Activated T-helper 1 cell treated with Interleukin-2 at 50 U/mL for 16 hours (primary cell): Measurements from ENCODE around the gene CATSPER1.

Experiments
- DNase-seq: peaks from one replicate; pipeline ENCODE4 v3.0.0-alpha.2; 2020; ENCODE audit warnings: low read depth

CATSPER1 gene

GRCh38 chr11:66002648-66003225 is 23.5 kb downstream of the CATSPER1 start:
- peak; percentile 63 for DNase-seq

DNA sequence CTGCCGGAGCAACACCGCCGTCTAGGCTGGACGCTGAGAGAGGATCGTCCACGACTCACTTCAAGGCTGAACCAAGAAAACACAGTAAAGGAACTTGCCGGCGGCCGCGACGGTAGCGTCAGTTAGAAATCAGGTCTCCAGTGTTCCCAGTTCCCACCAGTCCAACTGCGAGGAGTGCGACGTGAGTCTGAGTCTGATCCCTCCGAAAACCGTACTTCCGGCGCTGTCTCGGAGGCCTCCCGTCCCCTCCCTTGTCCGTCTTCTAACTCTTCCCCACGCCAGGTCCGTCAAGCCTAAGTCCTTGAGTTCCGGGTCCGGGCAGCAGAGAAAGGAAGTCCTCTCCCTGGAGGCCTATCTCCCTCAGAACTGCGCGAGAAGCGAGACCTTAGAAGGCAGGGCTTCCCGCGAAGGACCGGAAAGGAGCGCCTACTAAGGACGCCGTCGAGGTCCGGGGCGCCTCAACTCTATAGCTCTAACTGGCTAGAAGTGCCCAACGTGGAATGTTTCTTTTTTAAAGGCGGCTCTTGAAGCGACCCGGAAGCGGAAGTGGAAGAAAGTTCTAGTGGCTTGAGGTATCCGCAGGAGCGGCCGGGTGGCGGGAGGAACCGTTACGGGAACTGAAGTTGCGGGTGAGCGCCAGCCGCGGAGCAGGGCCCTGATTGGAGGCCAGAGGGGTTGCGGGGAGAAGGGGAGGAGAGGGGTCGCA is 24.2 kb downstream of the CATSPER1 start, which contains the start of the genes BANF1 and EIF1AD:
BANF1 (plus strand) TSS at position 562 of the 706 bp plus-strand sequence. CDS start 748 bp downstream, outside the sequence.
EIF1AD (minus strand) TSS at position 216 of the 706 bp plus-strand sequence. CDS start 1,768 bp downstream, outside the sequence.
- DNase-seq, result peak; percentile 88

DNA sequence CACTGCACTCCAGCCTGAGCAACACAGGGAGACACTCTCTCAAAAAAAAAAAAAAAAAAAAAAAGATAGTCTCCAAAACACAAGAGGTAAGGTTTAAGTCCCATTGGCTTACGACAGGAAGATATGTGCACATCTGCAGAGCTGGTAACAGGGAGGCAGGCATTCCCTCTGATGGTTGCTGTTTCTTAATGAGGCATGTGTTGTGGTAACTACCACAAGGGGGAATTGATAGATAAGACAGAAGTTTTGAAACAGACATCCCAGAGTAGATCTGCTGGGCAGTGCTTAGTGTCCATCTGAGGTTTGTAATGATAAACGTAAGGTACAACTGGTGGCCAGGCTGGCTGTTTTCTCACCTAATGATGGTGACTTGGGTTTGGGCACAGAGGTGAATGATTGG is 29.0 kb downstream of the CATSPER1 start:
- DNase-seq, result no peak

- no peak for DNase-seq
Measured at GRCh38 chr11:65992056-65992455, 34.2 kb downstream of the CATSPER1 start.

DNA sequence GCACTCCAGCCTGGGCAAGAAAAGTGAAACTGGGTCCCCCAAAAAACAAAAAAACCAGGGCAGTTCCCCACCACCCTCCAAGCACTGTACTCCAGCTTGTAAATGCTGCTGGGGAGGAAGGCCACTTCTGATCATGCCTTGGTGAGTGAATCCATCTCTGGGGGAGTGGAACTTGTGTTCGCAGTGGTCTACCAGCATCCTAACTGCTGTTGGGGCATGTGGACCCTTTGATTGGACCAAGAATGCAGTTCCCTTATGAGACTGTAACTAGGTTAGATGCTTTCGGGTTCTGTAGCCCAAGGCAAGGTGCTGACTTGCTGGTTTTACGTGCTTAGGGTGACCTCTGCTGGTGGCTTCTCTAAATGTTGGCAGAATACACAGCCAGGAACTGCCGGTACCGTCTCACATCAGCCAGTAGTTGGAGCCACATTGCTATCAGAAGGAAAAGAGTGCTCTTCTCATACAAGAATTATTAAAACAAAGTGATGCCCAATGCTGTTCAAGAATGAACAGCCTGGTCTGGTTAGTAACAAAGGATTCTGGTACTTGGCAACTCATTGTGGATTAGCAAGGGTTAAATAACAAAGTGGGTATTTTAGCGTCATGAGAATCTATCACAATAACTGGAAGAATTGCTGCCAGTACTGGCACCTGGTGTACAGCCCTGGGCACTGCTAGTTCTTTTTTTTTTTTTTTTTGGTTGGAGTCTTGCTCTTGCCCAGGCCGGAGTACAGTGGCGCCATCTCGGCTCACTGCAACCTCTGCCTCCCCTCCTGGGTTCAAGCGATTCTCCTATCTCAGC is 37.3 kb downstream of the CATSPER1 start:
- peak; percentile 80 for DNase-seq

DNA sequence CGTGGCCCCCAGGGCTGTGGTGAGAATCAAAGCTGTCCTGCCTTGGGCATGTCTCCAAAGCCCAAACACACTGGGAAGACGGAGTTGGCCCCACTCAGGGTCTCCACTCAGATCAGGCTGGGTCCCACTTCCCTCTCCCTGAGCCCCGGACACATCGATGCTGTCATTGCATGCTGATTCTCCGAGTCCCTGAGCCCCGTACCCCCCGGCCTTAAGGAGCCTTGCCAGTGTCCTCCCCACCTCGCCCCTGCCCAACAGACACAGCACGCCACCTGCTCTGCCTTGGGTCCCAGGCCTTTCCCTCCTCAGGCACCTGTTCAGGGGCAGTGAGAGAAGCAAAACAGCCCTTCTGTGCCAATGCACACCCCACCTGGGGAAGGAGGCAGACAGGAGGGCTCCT is 38.9 kb downstream of the CATSPER1 start:
- DNase-seq, result no peak

- DNase-seq, result no peak
Measured at GRCh38 chr11:65983589-65983987, 42.7 kb downstream of the CATSPER1 start.

GRCh38 chr11:65982824-65983588 is 43.3 kb downstream of the CATSPER1 start:
- DNase-seq, result no peak

DNA sequence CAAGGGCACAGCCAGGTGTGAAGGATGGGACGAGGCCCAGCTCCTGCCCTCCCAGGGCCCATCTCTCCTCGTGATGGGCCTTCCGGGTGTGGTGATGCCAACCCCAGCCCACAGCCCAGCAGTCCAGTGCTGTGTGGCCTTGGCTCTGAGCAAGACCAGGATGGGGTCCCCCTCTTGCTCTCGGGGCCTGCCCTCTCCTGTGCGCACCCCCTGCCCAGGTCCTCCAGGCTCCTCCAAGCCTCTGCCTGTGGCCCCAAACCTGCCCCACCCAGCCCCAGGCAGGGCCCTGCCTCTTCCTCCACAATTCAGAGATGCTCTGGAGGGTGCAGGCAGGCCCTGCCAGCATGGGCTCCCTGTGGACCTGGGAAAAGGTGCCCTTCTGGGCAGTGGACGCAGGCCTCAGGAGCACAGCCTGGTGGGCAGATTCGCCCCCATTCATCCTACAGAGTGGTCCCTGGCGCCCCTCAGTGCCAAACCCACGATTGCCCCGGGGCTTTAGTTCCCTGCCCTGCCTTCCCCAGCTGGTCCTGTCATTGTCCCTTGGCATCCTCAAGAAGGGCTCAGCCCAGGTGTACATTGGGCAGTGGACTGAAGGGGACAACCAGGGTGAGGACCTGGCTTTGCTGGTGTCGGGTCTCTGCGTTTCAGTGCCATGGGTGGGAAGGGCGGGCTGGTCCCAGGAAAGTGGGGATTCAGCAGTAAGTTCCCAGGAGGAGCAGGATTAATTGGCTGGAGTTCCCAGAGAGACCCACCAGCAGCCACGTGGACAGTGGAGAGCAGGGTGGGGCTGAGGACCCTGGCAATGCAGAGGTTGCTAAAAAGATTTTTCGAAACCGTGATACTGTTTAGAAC is 44.1 kb downstream of the CATSPER1 start:
- no peak for DNase-seq

GRCh38 chr11:65981101-65981740 is 45.1 kb downstream of the CATSPER1 start:
- no peak for DNase-seq

DNA sequence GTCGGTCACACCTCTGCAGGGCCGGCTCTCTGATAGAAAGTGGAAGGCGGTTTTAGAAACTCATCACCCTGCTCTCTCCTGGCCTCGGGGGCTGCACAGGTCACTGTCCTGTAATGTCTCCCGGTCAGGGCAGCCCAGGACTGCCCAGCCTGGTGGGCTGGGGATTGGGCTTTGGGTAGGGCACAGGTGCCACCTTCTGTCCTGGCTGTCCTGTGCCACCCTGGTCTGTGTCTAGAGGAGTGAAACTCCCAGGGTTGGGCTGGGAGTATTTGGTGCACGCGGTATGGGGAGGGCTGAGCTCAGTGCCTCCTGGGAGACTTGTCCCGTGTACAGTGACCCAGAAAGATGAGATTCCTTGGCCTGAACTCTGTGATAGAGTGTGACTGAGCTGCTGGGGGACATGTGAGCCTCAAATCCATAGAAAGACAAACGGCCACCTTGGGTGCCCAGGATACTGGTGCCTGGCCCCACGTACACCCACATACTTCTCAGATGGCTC is 47.0 kb downstream of the CATSPER1 start:
- DNase-seq, result no peak

GRCh38 chr11:65978391-65979238 is 47.7 kb downstream of the CATSPER1 start:
- DNase-seq, result no peak

- DNase-seq, result no peak
Measured at GRCh38 chr11:65977621-65978390, 48.5 kb downstream of the CATSPER1 start.

- DNase-seq, result no peak
Measured at GRCh38 chr11:65976216-65977176, 49.8 kb downstream of the CATSPER1 start.

- DNase-seq, result no peak
Measured at GRCh38 chr11:65975771-65976170, 50.5 kb downstream of the CATSPER1 start.

DNA sequence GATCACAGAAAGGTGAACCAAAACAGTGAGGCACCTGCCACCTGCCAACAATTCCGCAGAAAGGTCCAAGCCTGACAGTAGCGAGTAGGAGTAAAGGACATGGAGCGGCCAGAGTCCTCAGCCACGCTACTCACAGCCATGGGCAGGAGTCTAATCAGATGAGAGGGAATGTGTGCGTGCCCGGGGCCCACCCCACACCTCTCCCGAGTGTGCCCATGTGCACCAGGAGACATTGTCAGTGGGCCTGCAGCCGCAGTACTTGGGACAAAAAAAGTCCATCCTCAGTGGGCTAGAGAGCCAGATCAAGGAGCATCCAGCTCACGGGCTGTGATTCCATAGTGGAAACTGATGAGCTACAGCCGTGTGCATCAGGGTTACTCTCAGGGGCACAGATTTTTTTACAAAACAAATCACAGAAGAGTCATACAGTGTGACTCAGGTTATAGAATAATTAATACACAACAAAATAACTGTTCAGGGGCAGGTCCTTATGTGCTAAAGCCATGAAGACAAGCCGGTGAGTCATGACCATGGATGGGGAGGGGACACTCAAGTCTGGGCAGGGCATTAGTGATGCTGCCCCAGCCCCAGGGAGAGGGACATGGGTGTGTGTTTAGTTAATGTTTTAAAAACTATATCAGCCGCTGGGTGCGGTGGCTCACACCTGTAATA is 52.7 kb downstream of the CATSPER1 start:
- no peak for DNase-seq

DNA sequence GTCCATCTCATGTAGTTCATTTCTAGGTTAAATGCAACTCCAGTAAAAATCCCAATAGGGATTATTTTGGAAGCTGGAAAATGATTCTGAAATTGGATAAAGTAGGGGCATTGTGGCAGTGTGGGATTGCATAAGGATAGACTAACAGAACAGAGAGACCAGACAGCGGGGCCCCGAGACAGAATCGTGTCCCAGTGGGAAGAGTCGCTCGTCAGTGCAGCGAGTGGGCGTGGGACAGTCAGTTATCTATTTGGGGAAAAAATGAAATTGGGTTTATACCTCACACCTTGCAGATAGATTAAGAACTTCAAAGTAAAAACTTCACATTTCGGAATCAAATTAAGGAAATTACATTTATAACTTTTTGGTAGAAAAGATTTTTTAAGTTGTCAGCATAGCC is 54.2 kb downstream of the CATSPER1 start:
- no peak for DNase-seq
